Ammon's horn (tissue), 1 donor: ENCODE measurements around the gene CLIC1.
A peak's percentile ranks its signal among the peaks of the same experiment; 100 is the strongest.
"Not testable (repeated sequence)": the region's sequence is repeated elsewhere in the genome, so short reads cannot be mapped to it uniquely, and the experiment has no call there.

Experiments used
- DNase-seq: peaks from one replicate; pipeline ENCODE4 v3.0.0-alpha.2; 2016; ENCODE audit warnings: low spot score

The CLIC1 gene

GRCh38 chr6:31722173-31722572 is 14.2 kb downstream of the CLIC1 start:
- DNase-seq, result no peak

- no peak for DNase-seq
Observed at GRCh38 chr6:31721351-31722020, 14.8 kb downstream of the CLIC1 start, which contains the start of gene LY6G6C. LY6G6C (minus strand) TSS chr6:31721746; CDS start chr6:31721679, 67 bp downstream.

GRCh38 chr6:31720196-31720770 is 16.0 kb downstream of the CLIC1 start:
- DNase-seq, result no peak

- DNase-seq, result no peak
Observed at GRCh38 chr6:31719001-31719400, 17.3 kb downstream of the CLIC1 start.

GRCh38 chr6:31718265-31718664 is 18.1 kb downstream of the CLIC1 start:
- DNase-seq, result no peak

GRCh38 chr6:31717499-31718222 is 18.7 kb downstream of the CLIC1 start:
- DNase-seq, result no peak

- DNase-seq, result no peak
Observed at GRCh38 chr6:31715022-31715958, 21.0 kb downstream of the CLIC1 start, which contains the start of gene LY6G6D. LY6G6D (plus strand) TSS chr6:31715348; CDS start chr6:31715356, 8 bp downstream.

GRCh38 chr6:31713991-31714684 is 22.2 kb downstream of the CLIC1 start:
- DNase-seq, result no peak

- DNase-seq, result no peak
Observed at GRCh38 chr6:31713465-31713864, 22.9 kb downstream of the CLIC1 start.

GRCh38 chr6:31712296-31712695 is 24.0 kb downstream of the CLIC1 start:
- DNase-seq, result no peak

- no peak for DNase-seq
Observed at GRCh38 chr6:31711233-31711632, 25.1 kb downstream of the CLIC1 start.

- DNase-seq, result no peak
Observed at GRCh38 chr6:31710523-31711219, 25.7 kb downstream of the CLIC1 start.

GRCh38 chr6:31709157-31709556 is 27.2 kb downstream of the CLIC1 start:
- DNase-seq, result not testable (repeated sequence)

GRCh38 chr6:31708224-31708623 is 28.1 kb downstream of the CLIC1 start:
- no peak for DNase-seq

GRCh38 chr6:31707701-31708100 is 28.6 kb downstream of the CLIC1 start:
- no peak for DNase-seq

- no peak for DNase-seq
Observed at GRCh38 chr6:31706599-31706998, 29.7 kb downstream of the CLIC1 start, which contains the start of gene LY6G6F. LY6G6F (plus strand) TSS chr6:31706866; CDS start chr6:31706907, 41 bp downstream.

- DNase-seq, result no peak
Observed at GRCh38 chr6:31705931-31706330, 30.4 kb downstream of the CLIC1 start.

- peak; percentile 99 for DNase-seq
Observed at GRCh38 chr6:31702819-31703716, 33.3 kb downstream of the CLIC1 start, which contains the start of gene ABHD16A. ABHD16A (minus strand) TSS chr6:31703324; CDS start chr6:31703281, 43 bp downstream.

- no peak for DNase-seq
Observed at GRCh38 chr6:31702405-31702818, 33.9 kb downstream of the CLIC1 start.
